SH-SY5Y (cell line): ENCODE data around the gene PITX2.

Source experiments
- GATA2 ChIP-seq: IDR thresholded peaks from 2 replicates; pipeline ENCODE4 v1.6.1; 2011; ENCODE audit warnings: mild to moderate bottlenecking, low read depth, low read length
- GATA3 ChIP-seq: IDR thresholded peaks from 2 replicates; pipeline ENCODE4 v1.6.1; 2011; ENCODE audit warnings: low read depth, mild to moderate bottlenecking, low read length, moderate library complexity

- TF ChIP-seq GATA2 (no peak), GATA3 (no peak)
Observed at GRCh38 chr4:110653321-110654253, 30.7 kb upstream of the PITX2 start.
